ENCODE measurements around the gene SASH1.
"Not testable (repeated sequence)": the region's sequence is repeated elsewhere in the genome, so short reads cannot be mapped to it uniquely, and the experiment has no call there.

The SASH1 gene

GRCh38 chr6:148329596-148330381, 12.8 kb upstream of the SASH1 start:
- no peak for DNase-seq

- no peak for DNase-seq
Measured at GRCh38 chr6:148332088-148332487, 10.6 kb upstream of the SASH1 start.

- no peak for DNase-seq
Measured at GRCh38 chr6:148336901-148337300, 5.7 kb upstream of the SASH1 start.

GRCh38 chr6:148339766-148340165, 2.9 kb upstream of the SASH1 start:
- no peak for DNase-seq

GRCh38 chr6:148340586-148341297, 1.9 kb upstream of the SASH1 start:
- no peak for DNase-seq

- no peak for DNase-seq
Measured at GRCh38 chr6:148342100-148342349, 613 bp upstream of the SASH1 start.

GRCh38 chr6:148343047-148343782, 577 bp downstream of the SASH1 start:
- DNase-seq = no peak

GRCh38 chr6:148345176-148345575, 2.5 kb downstream of the SASH1 start:
- no peak for DNase-seq

- DNase-seq = no peak
Measured at GRCh38 chr6:148345578-148345977, 2.9 kb downstream of the SASH1 start.

GRCh38 chr6:148346681-148347440, 4.2 kb downstream of the SASH1 start:
- no peak for DNase-seq

GRCh38 chr6:148347441-148348054, 4.9 kb downstream of the SASH1 start:
- DNase-seq = no peak

GRCh38 chr6:148348335-148348734, 5.7 kb downstream of the SASH1 start:
- no peak for DNase-seq

GRCh38 chr6:148348778-148349177, 6.1 kb downstream of the SASH1 start:
- no peak for DNase-seq

GRCh38 chr6:148349466-148349865, 6.8 kb downstream of the SASH1 start:
- DNase-seq = no peak

- no peak for DNase-seq
Measured at GRCh38 chr6:148351309-148351708, 8.7 kb downstream of the SASH1 start.

- DNase-seq = not testable (repeated sequence)
Measured at GRCh38 chr6:148352421-148352820, 9.8 kb downstream of the SASH1 start.

- DNase-seq = no peak
Measured at GRCh38 chr6:148358196-148358785, 15.7 kb downstream of the SASH1 start.

- DNase-seq = no peak
Measured at GRCh38 chr6:148359228-148359627, 16.6 kb downstream of the SASH1 start.

GRCh38 chr6:148364056-148364824, 21.6 kb downstream of the SASH1 start:
- DNase-seq = no peak

- no peak for DNase-seq
Measured at GRCh38 chr6:148365041-148365440, 22.4 kb downstream of the SASH1 start.

GRCh38 chr6:148367411-148368024, 24.9 kb downstream of the SASH1 start:
- no peak for DNase-seq

Data from activated T-cell treated with anti-CD3 and anti-CD28 coated beads, Interleukin-2, amount 50 U/mL, for 48 hours (primary cell).